GM12878 (cell line): ENCODE results near the gene FTO.

Experiments used
- CHD2 ChIP-seq: IDR thresholded peaks from 2 replicates; pipeline ENCODE4 v1.6.1; 2011; ENCODE audit warnings: low read depth, low read length, improper control_type of control experiment, borderline replicate concordance
- CTCF ChIP-seq, 3 experiments: IDR thresholded peaks in 2 of 3; conservative IDR thresholded peaks in 1 of 3; 2 replicates each; pipeline ENCODE4 v1.5.1; 2011; ENCODE audit warnings: low read depth in 3 of 3, low read length in 3 of 3, mild to moderate bottlenecking in 3 of 3, control low read depth in 2 of 3, moderate library complexity in 2 of 3, inconsistent platforms in 1 of 3, mixed read lengths in 1 of 3; ENCODE audit not compliant: control insufficient read depth in 2 of 3, insufficient read depth in 1 of 3; ENCODE audit errors: extremely low read depth in 1 of 3
- RCOR1 ChIP-seq: conservative IDR thresholded peaks from 2 replicates; pipeline ENCODE4 v1.6.1; 2012; ENCODE audit warnings: low read depth, low read length, improper control_type of control experiment
- TAF1 ChIP-seq: IDR thresholded peaks from 2 replicates; pipeline ENCODE4 v1.6.1; 2011; ENCODE audit warnings: mild to moderate bottlenecking, low read depth, low read length, borderline replicate concordance
- YY1 ChIP-seq: IDR thresholded peaks from 2 replicates; pipeline ENCODE4 v1.6.1; 2011; ENCODE audit warnings: low read depth, mild to moderate bottlenecking, low read length
- ZBTB33 ChIP-seq: fragments of 450-650 bp; IDR thresholded peaks from 2 replicates; pipeline ENCODE4 v1.6.1; 2017; ENCODE audit warnings: mild to moderate bottlenecking

- no peak for TF ChIP-seq CTCF (IDR thresholded peaks at IDR 0.05 in 2 of 3, conservative IDR thresholded peaks at IDR 0.05 in 1 of 3; ENCODE audit: control insufficient read depth in 2 of 3, extremely low read depth in 1 of 3, insufficient read depth in 1 of 3, low read depth in 3 of 3, low read length in 3 of 3)
- TF ChIP-seq YY1, result no peak
- no peak for TF ChIP-seq CHD2
- TF ChIP-seq ZBTB33, result no peak
- no peak for TF ChIP-seq TAF1
- no peak for TF ChIP-seq RCOR1
These were observed 64.6 kb downstream of the FTO start for GRCh38 chr16:53768593-53768992.
